Right lobe of liver (tissue), 6 donors: ENCODE data around the gene ARFGAP1. TPM values are rescaled to one million over a fixed set of nuclear protein-coding genes. Genes with fewer than 3 reads are reported as not detected.

Source experiments
- ATAC-seq, 4 donors: fragments of 200-7000 bp; cut with Tn5 transposase; one replicate each; pipeline ENCODE4 v1.9.1; 2020; ENCODE audit warnings: mild to moderate bottlenecking in 4 of 4, moderate library complexity in 4 of 4
- DNase-seq, 3 donors: peaks; one replicate each; pipeline ENCODE4 v3.0.0-alpha.2; 2020
- H3K27ac ChIP-seq, 3 donors: fragments of 200-600 bp; one replicate each; pipeline ENCODE4 v1.8.0; 2022
- H3K27me3 ChIP-seq, 2 donors: fragments of 200-600 bp; one replicate each; pipeline ENCODE4 v1.8.0; 2022
- H3K36me3 ChIP-seq, 4 donors: fragments of 200-600 bp; sonication (generic) in 1 of 4; one replicate each; pipeline versions ENCODE4 v1.5.1 to v1.8.0; 2017 to 2022; ENCODE audit warnings: control low read depth in 1 of 4
- H3K4me1 ChIP-seq, 4 donors: fragments of 200-600 bp; sonication (generic) in 1 of 4; one replicate each; pipeline versions ENCODE4 v1.5.1 to v1.8.0; 2017 to 2022; ENCODE audit warnings: control low read depth in 1 of 4
- H3K4me3 ChIP-seq, 3 donors: fragments of 200-600 bp; one replicate each; pipeline ENCODE4 v1.8.0; 2022
- H3K9me3 ChIP-seq, 4 donors: fragments of 200-600 bp; sonication (generic) in 1 of 4; one replicate each; pipeline versions ENCODE4 v1.5.1 to v1.8.0; 2017 to 2022; ENCODE audit warnings: control low read depth in 1 of 4
- CTCF ChIP-seq, 4 donors: fragments of 200-600 bp in 3 of 4; fragments of 450-650 bp in 1 of 4; IDR thresholded peaks; one replicate each; pipeline versions ENCODE4 v1.5.1 to v1.8.0; 2016 to 2022; ENCODE audit warnings: antibody characterized with exemption in 4 of 4, mild to moderate bottlenecking in 2 of 4
- POLR2A ChIP-seq: fragments of 450-650 bp; IDR thresholded peaks from one replicate; pipeline ENCODE4 v1.6.1; 2017; ENCODE audit warnings: antibody characterized with exemption, mild to moderate bottlenecking
- WGBS: methylation state at CpG from one replicate; pipeline ENCODE4 v1.1.6; 2018; ENCODE audit warnings: low coverage, low lambda C conversion rate; ENCODE audit not compliant: insufficient coverage; ENCODE audit errors: missing lambda C conversion rate; 5-methylcytosine and 5-hydroxymethylcytosine counted together
- intact Hi-C, 2 donors: fragments of 100-400 bp; cut with DNase I; formaldehyde crosslinking; loops; one replicate each; pipeline versions ENCODE4 v1.11.2 to v1.14.1; 2022
- total RNA-seq, 6 experiments: library from RNA; depleted of rRNA in 2 of 6; stranded (reverse); fragments of >200 nt in 2 of 6; fragmentation: NEBNext Ultra II Directional in 3 of 6; extraction: Animal tissue kit (Norgen Biotek cat#: 25700) in 3 of 6; gene quantifications; one replicate each; pipeline versions ENCODE4 v1.1.0 to v1.2.4, GENCODE V29; 2016 to 2023
- donor health status: DM: no; HTN: yes; CAD: no.
- donor health status: DM: no; HTN: no; CAD: no.
- donor health status: DM: no; HTN: no; CAD: no.
- donor health status: DM: no; HTN: yes; CAD: no.
- donor health status: DM: no; HTN: yes; CAD: no.

The ARFGAP1 gene
- total RNA-seq, 6 experiments from 2014 or later = 17.4 to 42.8 (median 29.5) TPM

- DNase-seq = no peak
- H3K9me3 ChIP-seq = no peaks in the 10 kb centered on the region
- peaks cover 0 to 11% (median 3%) of the 10 kb centered on the region in 4 donors for H3K36me3 ChIP-seq
- TF ChIP-seq CTCF (IDR thresholded peaks at IDR 0.05) = no peak
- TF ChIP-seq POLR2A = no peak
- H3K4me1 ChIP-seq = no peaks in the 10 kb centered on the region
- no peak for ATAC-seq
- no peak overlapping the region for H3K27ac ChIP-seq
- 92% methylated on average over 8 of the region's 44 CpGs for WGBS
- intact Hi-C loops = no loop called here
- no peaks in the 10 kb centered on the region for H3K27me3 ChIP-seq
- no peak overlapping the region for H3K4me3 ChIP-seq
These were observed 13.3 kb downstream of the ARFGAP1 start for GRCh38 chr20:63285636-63286615.

- intact Hi-C loops = no loop called here
- Histone ChIP-seq H3K27me3 (no peaks in the 10 kb centered on the region), H3K4me1 (no peaks in the 10 kb centered on the region), H3K4me3 (no peak overlapping the region), H3K9me3 (no peaks in the 10 kb centered on the region), H3K36me3 (peaks cover 0 to 11% (median 3%) of the 10 kb centered on the region in 4 donors), H3K27ac (no peak overlapping the region)
- DNase-seq = no peak
- TF ChIP-seq POLR2A (no peak), CTCF (IDR thresholded peaks at IDR 0.05) (no peak)
- ATAC-seq = no peak
- WGBS = 90% methylated on average over 3 of the region's 23 CpGs
These were observed 14.4 kb downstream of the ARFGAP1 start for GRCh38 chr20:63286781-63287696.

GRCh38 chr20:63287697-63288580 is 15.3 kb downstream of the ARFGAP1 start:
- no peak for ATAC-seq
- Histone ChIP-seq H3K4me3 (no peak overlapping the region), H3K4me1 (no peaks in the 10 kb centered on the region), H3K36me3 (peaks cover 0 to 5% (median 2%) of the 10 kb centered on the region in 4 donors), H3K27me3 (no peaks in the 10 kb centered on the region), H3K27ac (no peak overlapping the region), H3K9me3 (no peaks in the 10 kb centered on the region)
- TF ChIP-seq POLR2A = no peak
- no peak for TF ChIP-seq CTCF (IDR thresholded peaks at IDR 0.05)
- intact Hi-C loops = no loop called here
- DNase-seq = no peak
- 97% methylated on average over 14 of the region's 55 CpGs for WGBS
